Left ventricle myocardium inferior (tissue), 1 donor: Measurements from ENCODE around the gene PTGIS. TPM values are rescaled to one million over a fixed set of nuclear protein-coding genes. Genes with fewer than 3 reads are reported as not detected.

Source experiments
- DNase-seq: peaks from one replicate; pipeline ENCODE4 v3.0.0-alpha.2; 2020
- H3K27ac ChIP-seq: fragments of 200-600 bp; replicated peaks from 2 replicates; pipeline ENCODE4 v1.8.0; 2021
- H3K27me3 ChIP-seq: fragments of 200-600 bp; 2 replicates; pipeline ENCODE4 v1.8.0; 2021; ENCODE audit warnings: low read depth
- H3K36me3 ChIP-seq: fragments of 200-600 bp; 2 replicates; pipeline ENCODE4 v1.8.0; 2021
- H3K4me1 ChIP-seq: fragments of 200-600 bp; 2 replicates; pipeline ENCODE4 v1.8.0; 2021
- H3K4me3 ChIP-seq: fragments of 200-600 bp; 2 replicates; pipeline ENCODE4 v1.8.0; 2021; ENCODE audit warnings: mild to moderate bottlenecking, moderate library complexity
- H3K9me3 ChIP-seq: fragments of 200-600 bp; replicated peaks from 2 replicates; pipeline ENCODE4 v1.8.0; 2021
- intact Hi-C: fragments of 100-400 bp; cut with micrococcal nuclease; formaldehyde crosslinking; loops from one replicate; pipeline ENCODE4 v1.11.0; 2022
- total RNA-seq: library from RNA; stranded (reverse); fragmentation: NEBNext Ultra II Directional; extraction: Animal tissue kit (Norgen Biotek cat#: 25700); gene quantifications from one replicate; pipeline ENCODE4 v1.2.1, GENCODE V29; 2021
- TF ChIP-seq, protein P1 (sequence below): fragments of 200-600 bp; IDR thresholded peaks from 2 replicates; pipeline ENCODE4 v1.8.0; 2021; ENCODE audit warnings: antibody characterized with exemption, mild to moderate bottlenecking, borderline replicate concordance
- donor health status: DM: no; HTN: yes; CAD: no; lungs with severe emphysema.

Gene PTGIS
- total RNA-seq, 1 donor from 2014 or later = 26.3 TPM

DNA sequence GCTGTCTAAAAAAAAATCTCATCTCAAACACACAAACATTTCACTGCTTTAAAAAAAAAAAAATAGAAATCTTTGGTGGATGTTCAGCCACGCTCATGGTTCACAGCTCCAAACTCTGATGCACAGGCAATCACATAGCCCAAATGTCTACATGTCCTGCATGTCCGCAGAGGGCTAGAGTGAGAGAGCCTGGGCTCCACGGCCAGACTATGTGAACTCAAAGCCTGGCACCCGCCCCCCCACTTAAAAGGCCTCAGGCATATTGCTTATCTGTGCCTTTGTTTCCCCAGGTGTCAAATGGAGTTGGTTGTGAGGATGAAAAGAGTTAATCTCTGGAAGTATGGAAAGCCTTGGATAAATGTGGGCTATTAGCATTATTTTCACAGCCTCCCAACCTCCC, 10.5 kb upstream of the PTGIS start:
- H3K4me1 ChIP-seq = peaks cover 24% of the 10 kb centered on the region
- TF ChIP-seq, protein P1, sequence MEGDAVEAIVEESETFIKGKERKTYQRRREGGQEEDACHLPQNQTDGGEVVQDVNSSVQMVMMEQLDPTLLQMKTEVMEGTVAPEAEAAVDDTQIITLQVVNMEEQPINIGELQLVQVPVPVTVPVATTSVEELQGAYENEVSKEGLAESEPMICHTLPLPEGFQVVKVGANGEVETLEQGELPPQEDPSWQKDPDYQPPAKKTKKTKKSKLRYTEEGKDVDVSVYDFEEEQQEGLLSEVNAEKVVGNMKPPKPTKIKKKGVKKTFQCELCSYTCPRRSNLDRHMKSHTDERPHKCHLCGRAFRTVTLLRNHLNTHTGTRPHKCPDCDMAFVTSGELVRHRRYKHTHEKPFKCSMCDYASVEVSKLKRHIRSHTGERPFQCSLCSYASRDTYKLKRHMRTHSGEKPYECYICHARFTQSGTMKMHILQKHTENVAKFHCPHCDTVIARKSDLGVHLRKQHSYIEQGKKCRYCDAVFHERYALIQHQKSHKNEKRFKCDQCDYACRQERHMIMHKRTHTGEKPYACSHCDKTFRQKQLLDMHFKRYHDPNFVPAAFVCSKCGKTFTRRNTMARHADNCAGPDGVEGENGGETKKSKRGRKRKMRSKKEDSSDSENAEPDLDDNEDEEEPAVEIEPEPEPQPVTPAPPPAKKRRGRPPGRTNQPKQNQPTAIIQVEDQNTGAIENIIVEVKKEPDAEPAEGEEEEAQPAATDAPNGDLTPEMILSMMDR = no peak
- DNase-seq = no peak
- no peak overlapping the region for H3K4me3 ChIP-seq
- no peaks in the 10 kb centered on the region for H3K27me3 ChIP-seq
- H3K27ac ChIP-seq = peak overlapping the region; percentile 83
- H3K36me3 ChIP-seq = no peaks in the 10 kb centered on the region
- H3K9me3 ChIP-seq = peaks cover 24% of the 10 kb centered on the region
- intact Hi-C loops = no loop called here

DNA sequence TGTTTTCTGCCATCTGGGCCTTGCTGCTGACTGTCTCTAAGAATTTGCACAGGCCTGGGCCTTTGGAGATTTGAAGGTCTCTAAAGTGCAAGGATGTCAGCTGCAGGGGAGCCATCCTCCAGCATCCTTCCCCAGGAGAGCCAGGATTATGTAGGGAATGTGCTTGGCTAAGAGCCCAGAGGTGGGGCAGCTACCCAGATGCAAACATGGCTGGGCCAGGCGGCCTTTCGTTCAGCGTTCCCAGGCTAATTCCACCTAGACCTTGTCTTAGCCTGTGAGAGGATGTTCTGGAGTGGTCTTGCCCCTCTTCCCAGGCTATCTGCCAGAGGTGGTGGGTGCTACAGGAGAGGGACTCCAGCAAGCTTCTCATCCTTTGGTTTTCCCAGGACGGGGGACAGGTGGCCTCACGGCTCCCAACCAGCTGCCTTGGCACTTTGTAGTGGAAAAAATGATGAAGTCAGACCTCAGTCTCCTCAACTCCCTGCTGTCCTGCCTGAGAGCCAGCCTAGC, 7.7 kb upstream of the PTGIS start:
- DNase-seq = no peak

DNA sequence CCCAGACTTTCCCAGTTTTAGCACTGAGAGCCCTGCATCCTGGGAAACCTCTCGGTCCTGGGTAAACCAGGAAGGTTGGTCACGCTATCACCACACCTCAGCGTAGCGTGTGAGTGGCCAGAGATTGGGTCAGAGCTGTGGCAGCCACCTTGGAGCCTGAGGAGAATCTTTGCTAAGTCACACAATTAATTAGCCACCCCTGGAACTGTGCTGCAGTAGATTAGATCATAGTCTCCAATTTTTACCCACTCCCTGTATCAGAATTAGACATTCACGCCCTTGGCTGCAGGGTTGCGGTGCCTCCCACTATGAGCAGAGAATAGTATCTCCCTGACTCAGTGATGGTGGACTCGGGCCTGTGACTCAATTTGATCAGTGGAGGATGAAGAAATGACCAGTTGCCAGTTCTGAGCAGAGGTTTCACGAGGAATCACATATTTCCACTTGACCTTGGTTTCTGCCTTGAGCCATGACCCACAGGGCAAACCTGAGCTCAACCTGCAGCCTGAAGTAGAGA, 6.0 kb upstream of the PTGIS start:
- TF ChIP-seq, protein P1 = no peak
- intact Hi-C loops = no loop called here
- peaks cover 18% of the 10 kb centered on the region for H3K4me1 ChIP-seq
- peak overlapping the region; percentile 83 for H3K27ac ChIP-seq
- H3K4me3 ChIP-seq = no peak overlapping the region
- peaks cover 8% of the 10 kb centered on the region for H3K9me3 ChIP-seq
- no peaks in the 10 kb centered on the region for H3K36me3 ChIP-seq
- H3K27me3 ChIP-seq = peaks cover 39% of the 10 kb centered on the region
- DNase-seq = no peak

More for the DNA sequence above, 7.7 kb upstream of the PTGIS start:
- intact Hi-C loops = no loop called here
- Histone ChIP-seq H3K36me3 (no peaks in the 10 kb centered on the region), H3K27ac (peak overlapping the region; percentile 83), H3K27me3 (peaks cover 22% of the 10 kb centered on the region), H3K4me1 (peaks cover 23% of the 10 kb centered on the region), H3K9me3 (peaks cover 8% of the 10 kb centered on the region), H3K4me3 (no peak overlapping the region)
- TF ChIP-seq, protein P1 = no peak

DNA sequence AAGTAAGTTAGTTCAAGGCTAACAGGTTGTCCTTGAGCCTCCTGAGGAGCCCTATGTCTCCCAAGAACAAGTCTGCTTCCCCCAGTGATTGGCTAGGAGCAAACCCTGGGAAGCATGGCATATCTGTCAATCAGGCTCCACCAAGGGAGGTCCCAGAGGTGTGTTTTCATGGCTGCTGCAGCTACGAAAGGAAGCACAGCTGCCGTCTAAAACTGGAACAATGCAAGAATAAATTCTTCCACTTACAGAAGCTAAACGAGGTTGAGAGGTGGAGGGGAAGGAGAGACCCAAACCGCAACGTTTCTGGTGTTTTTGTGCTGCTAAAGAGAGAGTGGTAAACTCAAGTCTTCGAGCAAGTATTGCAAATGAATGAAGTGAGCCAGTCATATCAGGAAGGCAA, 4.9 kb upstream of the PTGIS start:
- H3K27me3 ChIP-seq = peaks cover 47% of the 10 kb centered on the region
- peaks cover 8% of the 10 kb centered on the region for H3K9me3 ChIP-seq
- intact Hi-C loops = no loop called here
- no peaks in the 10 kb centered on the region for H3K36me3 ChIP-seq
- no peak for DNase-seq
- no peak overlapping the region for H3K4me3 ChIP-seq
- H3K4me1 ChIP-seq = peaks cover 19% of the 10 kb centered on the region
- peak overlapping the region; percentile 83 for H3K27ac ChIP-seq
- TF ChIP-seq, protein P1 = no peak

DNA sequence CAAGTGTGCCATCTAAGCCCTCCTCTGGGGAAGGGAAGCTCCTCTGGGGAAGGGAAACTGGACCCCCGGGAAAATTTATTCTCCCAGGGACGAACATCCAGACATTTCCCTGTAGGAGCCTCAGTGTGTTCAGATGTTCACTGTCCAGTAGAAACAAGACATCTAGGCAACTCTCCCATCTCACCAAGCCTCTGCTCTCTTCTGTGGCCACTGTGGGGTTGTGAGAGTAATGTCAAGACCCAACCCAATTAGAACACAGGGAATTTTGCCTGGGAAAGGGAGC, 3.6 kb upstream of the PTGIS start:
- peak overlapping the region; percentile 88 for H3K27ac ChIP-seq
- peaks cover 5% of the 10 kb centered on the region for H3K9me3 ChIP-seq
- no peak overlapping the region for H3K4me3 ChIP-seq
- peaks cover 29% of the 10 kb centered on the region for H3K4me1 ChIP-seq
- intact Hi-C loops = no loop called here
- TF ChIP-seq, protein P1 = no peak
- peaks cover 58% of the 10 kb centered on the region for H3K27me3 ChIP-seq
- H3K36me3 ChIP-seq = no peaks in the 10 kb centered on the region
- no peak for DNase-seq
